ENCODE measurements around the gene TECPR2.
"Not testable (repeated sequence)": the region's sequence is repeated elsewhere in the genome, so short reads cannot be mapped to it uniquely, and the experiment has no call there.

TECPR2 gene

DNA sequence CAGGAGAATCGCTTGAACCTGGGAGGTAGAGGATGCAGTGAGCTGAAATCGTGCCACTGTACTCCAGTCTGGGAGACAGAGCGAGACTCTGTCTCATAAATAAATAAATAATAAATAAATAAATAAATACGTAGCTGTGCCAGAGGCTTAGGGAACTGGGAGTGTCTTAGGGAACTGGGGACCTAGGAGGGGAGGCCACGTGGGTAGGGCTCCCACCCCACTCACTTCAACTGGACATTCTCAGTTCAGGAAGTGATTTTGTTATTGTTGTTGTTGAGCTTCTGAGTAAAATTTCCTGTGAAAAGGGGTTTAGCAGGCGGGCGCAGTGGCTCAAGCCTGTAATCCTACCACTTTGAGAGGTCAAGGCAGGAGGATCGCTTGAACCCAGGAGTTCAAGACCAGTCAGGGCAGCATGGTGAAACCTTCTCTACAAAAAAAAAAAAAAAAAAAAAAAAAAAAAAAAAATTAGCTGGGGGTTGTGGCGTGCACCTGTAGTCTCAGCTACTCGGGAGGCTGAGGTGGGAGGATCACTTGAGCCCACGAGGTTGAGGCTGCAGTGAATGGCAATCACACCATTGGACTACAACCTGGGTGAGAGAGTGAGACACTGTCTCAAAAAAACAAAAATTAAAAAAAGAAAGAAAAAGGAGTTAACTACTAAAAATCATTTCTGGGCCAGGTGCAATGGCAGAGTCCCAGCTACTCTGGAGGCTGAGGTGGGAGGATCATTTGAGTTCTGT is 165.9 kb downstream of the TECPR2 start:
- DNase-seq (ENCODE audit: low read depth in 3 of 3) = no peak

- DNase-seq (ENCODE audit: low read depth in 3 of 3) = no peak
Observed at GRCh38 chr14:102530828-102531478, 168.2 kb downstream of the TECPR2 start.

- no peak for DNase-seq (ENCODE audit: low read depth in 3 of 3)
Observed at GRCh38 chr14:102532204-102532658, 169.5 kb downstream of the TECPR2 start.

- no peak for DNase-seq (ENCODE audit: low read depth in 3 of 3)
Observed at GRCh38 chr14:102537981-102538601, 175.3 kb downstream of the TECPR2 start.

DNA sequence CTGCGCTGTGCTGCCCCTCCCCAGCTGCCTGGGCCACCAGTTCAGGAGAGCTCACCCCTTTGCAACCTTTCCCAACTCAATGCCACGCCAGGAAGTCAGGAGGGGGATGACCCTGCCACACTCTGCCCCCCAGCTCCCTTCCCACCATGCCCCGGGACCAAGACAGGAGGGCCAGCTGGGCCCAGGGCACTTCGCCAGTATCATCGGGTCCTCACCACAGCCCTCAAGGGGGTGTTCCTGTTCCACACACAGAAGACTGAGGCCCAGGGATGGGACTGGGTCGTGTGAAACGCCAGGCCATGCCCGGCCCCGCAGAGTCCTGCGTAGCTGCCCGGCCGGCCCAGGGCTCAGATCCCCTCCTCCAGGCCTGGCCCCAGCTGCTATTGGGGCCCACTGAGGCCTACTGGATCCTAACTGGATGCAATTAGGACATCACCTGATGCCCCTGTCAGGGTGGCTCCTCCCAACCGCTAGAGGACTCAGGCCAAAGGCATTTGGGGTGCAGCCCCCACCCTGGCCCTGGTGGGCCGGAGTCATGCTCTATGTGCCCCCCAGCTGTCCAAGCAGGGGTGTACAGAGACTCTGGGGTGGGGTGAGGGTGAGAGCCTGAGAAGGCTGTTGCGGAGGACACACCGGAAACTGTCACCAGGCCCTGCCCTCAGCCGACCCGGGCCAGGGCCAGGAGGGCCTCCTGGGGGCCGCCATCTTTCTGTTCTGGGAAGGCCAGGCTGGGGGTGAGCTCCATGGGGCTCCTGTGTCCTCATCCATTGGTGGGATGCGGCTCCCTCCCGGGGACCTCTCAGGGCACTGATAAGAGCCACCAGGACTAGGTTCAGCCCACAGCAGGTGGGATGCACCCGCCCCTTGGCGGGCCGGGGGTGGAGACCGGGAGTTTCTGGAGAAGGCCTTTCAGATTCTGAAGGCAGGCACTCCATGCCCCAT is 176.1 kb downstream of the TECPR2 start:
- no peak for DNase-seq (ENCODE audit: low read depth in 3 of 3)

GRCh38 chr14:102539544-102540314 is 177.0 kb downstream of the TECPR2 start:
- DNase-seq (ENCODE audit: low read depth in 3 of 3) = no peak

DNA sequence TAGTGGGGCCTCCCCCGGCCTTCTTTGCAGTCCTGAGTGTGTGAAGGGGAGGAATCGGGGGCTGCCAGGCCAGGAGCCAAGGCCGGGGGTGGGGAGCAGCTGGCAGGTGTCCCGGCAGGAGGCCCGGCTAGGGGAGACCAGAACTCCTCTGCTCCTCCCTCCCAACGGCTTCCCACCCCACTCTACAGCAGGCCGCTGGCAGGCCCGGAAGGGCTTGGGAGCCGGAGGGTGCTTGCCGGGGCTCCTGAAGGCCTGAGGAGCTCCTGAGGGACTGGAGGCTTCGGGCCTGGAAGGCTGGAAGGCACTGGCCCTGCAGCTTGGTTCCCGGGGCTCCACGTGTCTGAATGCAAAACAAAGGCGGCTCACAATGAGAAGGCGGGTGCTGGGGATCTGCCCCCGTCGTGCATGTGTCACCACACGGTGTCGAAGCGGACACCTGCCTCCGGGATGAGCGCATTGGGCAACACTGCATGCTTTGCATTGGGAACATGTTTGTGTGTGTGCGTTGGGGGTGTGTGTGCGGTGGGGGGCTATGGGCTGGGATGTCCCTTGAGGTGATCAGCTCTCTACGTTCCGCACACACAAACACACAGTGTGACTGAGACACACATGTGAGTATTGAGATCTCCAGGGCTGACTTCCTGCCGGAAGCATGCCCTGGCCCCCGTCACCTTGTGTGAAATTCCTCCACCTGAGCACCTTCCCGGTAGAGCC is 177.7 kb downstream of the TECPR2 start:
- DNase-seq (ENCODE audit: low read depth in 3 of 3) = no peak

DNA sequence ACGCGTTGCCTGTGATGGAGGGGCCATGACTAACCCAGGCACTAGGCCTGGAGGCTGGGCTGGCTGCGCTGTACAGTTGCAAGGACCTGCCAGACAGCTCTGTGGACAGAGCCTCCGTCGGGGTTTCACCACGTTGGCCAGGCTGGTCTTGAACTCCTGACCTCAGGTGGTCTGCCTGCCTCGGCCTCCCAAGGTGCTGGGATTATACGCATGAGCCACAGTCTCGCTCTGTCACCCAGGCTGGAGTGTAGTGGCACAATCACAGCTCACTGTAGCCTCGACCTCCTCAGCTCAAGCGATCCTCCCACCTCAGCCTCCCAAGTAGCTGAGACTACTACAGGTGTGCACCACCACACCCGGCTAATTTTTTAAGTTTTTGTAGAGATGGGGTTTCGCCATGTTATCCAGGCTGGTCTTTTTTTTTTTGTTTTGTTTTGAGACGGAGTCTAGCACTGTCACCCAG is 178.3 kb downstream of the TECPR2 start:
- not testable (repeated sequence) for DNase-seq (ENCODE audit: low read depth in 3 of 3)

GRCh38 chr14:102541771-102542170 is 179.0 kb downstream of the TECPR2 start:
- DNase-seq (ENCODE audit: low read depth in 3 of 3) = no peak

GRCh38 chr14:102544046-102544746 is 181.5 kb downstream of the TECPR2 start:
- DNase-seq (ENCODE audit: low read depth in 3 of 3) = no peak

- DNase-seq (ENCODE audit: low read depth in 3 of 3) = no peak
Observed at GRCh38 chr14:102544747-102545460, 182.2 kb downstream of the TECPR2 start.

DNA sequence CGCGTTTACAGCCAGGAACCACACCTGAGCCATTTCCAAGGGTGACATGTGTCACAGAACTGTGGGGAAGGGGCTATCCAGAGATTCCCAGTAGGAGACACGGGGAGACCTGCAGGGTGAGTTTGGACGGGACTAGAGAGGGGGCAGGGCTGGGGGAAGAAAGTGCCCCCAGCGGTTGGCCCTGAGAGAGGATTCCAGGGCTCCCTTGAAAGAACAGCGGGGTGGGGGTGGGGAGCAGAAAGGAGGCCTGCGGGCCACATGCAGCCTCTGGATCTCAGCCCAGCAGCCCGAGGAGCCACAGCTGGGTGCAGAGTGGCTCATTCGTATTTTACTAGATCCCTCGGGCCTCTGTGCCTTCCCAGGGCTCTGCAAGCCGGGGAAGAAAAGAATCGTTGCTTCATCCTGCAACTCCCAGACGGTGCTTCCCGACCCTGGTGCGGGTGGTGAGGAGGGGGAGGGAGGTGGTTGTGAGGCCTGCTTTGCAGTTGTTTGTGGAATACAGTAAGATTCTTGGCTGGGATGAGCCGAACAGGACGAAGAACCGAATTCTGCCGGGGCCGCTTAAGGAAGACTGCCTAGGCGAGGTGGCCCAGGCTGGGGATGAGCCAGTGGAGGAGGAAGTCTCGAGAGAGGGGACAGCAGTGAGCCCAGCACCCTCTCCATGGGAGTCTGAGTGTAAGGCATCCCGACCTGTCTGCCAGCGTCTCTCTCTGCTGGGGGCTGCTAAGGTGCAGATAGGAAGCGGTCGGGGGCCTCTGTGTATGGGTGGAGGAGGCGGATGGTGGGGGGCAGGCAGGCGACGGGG is 182.9 kb downstream of the TECPR2 start:
- DNase-seq (ENCODE audit: low read depth in 3 of 3) = no peak

DNA sequence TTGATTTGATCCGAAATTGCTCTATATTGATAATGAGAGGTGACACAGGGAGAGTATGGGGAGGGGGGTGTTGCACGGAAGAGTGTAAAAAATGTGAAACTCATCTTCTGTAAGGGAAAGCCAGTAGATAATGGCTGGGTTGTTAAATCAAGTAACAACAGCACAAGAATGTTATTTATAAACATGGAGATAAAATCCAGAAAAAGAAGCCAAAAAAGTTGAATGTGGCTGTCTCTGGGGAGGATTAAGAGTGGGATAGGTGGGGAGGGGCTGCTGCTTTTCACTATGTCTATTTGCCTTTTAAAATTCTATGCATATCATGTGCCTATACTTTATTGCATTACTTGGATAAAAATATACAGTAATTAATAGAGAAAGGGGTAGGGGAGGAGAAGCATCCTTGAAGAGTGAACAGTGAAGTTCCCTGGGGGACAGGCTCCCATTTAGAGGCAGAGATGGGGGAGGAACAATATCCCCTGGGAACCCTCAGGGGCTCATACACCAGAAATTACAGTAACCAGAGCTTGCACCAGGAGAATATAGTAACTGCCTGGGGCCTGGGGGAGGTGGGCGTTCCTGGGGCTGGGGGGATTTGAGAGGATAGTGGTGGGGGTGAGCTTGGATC is 186.0 kb downstream of the TECPR2 start:
- no peak for DNase-seq (ENCODE audit: low read depth in 3 of 3)

DNA sequence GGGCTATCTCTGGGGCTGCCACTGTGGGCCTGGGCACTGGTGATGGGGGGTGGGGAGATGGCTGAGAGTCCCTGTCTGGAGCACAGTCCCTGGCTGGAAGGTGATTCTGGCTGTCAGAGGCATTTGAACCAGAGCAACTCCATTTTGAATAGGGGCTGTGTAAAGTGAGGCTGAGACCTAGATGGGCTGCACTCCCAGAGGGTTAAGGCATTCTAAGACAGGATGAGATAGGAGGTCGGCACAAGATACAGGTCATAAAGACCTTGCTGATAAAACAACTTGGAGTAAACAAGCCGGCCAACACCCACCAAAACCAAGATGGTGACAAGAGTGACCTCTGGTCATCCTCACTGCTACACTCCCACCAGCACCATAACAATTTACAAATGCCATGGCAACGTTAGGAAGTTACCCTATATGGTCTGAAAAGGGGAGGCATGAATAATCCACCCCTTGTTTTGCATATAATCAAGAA is 188.2 kb downstream of the TECPR2 start:
- DNase-seq (ENCODE audit: low read depth in 3 of 3) = not testable (repeated sequence)
